GM12878 (cell line): ENCODE results near the gene GOLGA6L22. TPM values are rescaled to one million over a fixed set of nuclear protein-coding genes. Genes with fewer than 3 reads are reported as not detected.

ENCODE experiments used
- polyA plus RNA-seq, 11 experiments: library from polyadenylated mRNA; depleted of rRNA in 4 of 11; unstranded in 6 of 11; stranded (reverse) in 5 of 11; fragments of >200 nt; fragmentation: Nextera tagmentation in 4 of 11; fragmentation: Illumina TruSeq in 1 of 11; extraction: Ambion mirVana in 4 of 11; extraction: Trizol in 1 of 11; gene quantifications; 1 replicate in 1 of 11; 2 replicates in 10 of 11; pipeline versions ENCODE4 v1.2.1 to v1.2.3, GENCODE V29; 2011 to 2016; ENCODE audit warnings: inconsistent platforms in 2 of 11, missing spikeins in 2 of 11, low read depth in 1 of 11
- small RNA-seq: library from RNA; depleted of rRNA; stranded (forward); fragments of <200 nt; gene quantifications from one replicate; pipeline ENCODE3, GENCODE V24; 2014
- total RNA-seq, 4 experiments: library from RNA; depleted of rRNA in 3 of 4; stranded (reverse); fragments of >200 nt in 3 of 4; fragmentation: Illumina TruSeq in 1 of 4; extraction: Trizol in 1 of 4; gene quantifications; 2 replicates each; pipeline versions ENCODE4 v1.2.1 to v1.2.3, GENCODE V29; 2013 to 2021

Gene GOLGA6L22
- total and polyA plus RNA-seq, 10 of the 15 experiments (the other 5 are each of a cell fraction or from before 2014, with no cell fraction given): not detected

Small RNA genes lying within 50 kb of the gene (small RNA-seq; reads per million reads assigned to genes)
- gene RN7SL545P: not detected
